Esophagus mucosa (tissue), 1 donor: Measurements from ENCODE around the gene CREBBP. TPM values are rescaled to one million over a fixed set of nuclear protein-coding genes. Genes with fewer than 3 reads are reported as not detected.

Experiments used
- ATAC-seq: fragments of 200-7000 bp; cut with Tn5 transposase; one replicate; pipeline ENCODE4 v1.9.1; 2020
- total RNA-seq: library from RNA; stranded (reverse); gene quantifications from one replicate; pipeline ENCODE4 v1.2.4, GENCODE V29; 2023
- donor health status: DM: yes; HTN: yes; CAD: no.

The CREBBP gene
- total RNA-seq, 1 donor from 2014 or later = 28.1 TPM

- ATAC-seq = peak; percentile 96
These were observed 87.3 kb downstream of the CREBBP start for GRCh38 chr16:3793161-3793576.

GRCh38 chr16:3792472-3793012, 88.0 kb downstream of the CREBBP start:
- ATAC-seq = peak; percentile 4

- ATAC-seq = no peak
These were observed 88.8 kb downstream of the CREBBP start for GRCh38 chr16:3791701-3792100.

GRCh38 chr16:3789375-3790099, 91.0 kb downstream of the CREBBP start:
- no peak for ATAC-seq

- ATAC-seq = no peak
These were observed 91.7 kb downstream of the CREBBP start for GRCh38 chr16:3788711-3789374.

GRCh38 chr16:3787924-3788661, 92.4 kb downstream of the CREBBP start:
- ATAC-seq = no peak

GRCh38 chr16:3785413-3785812, 95.1 kb downstream of the CREBBP start:
- no peak for ATAC-seq

- no peak for ATAC-seq
These were observed 97.0 kb downstream of the CREBBP start for GRCh38 chr16:3783516-3783915.

- ATAC-seq = no peak
These were observed 97.9 kb downstream of the CREBBP start for GRCh38 chr16:3782566-3782965.

- ATAC-seq = no peak
These were observed 99.1 kb downstream of the CREBBP start for GRCh38 chr16:3781421-3781820.

- ATAC-seq = peak; percentile 48
These were observed 99.9 kb downstream of the CREBBP start for GRCh38 chr16:3780570-3780969.

- ATAC-seq = no peak
These were observed 104.2 kb downstream of the CREBBP start for GRCh38 chr16:3776316-3776715.

- ATAC-seq = no peak
These were observed 105.7 kb downstream of the CREBBP start for GRCh38 chr16:3774819-3775218.

- no peak for ATAC-seq
These were observed 106.3 kb downstream of the CREBBP start for GRCh38 chr16:3774156-3774767.

- ATAC-seq = no peak
These were observed 106.8 kb downstream of the CREBBP start for GRCh38 chr16:3773663-3774062.

GRCh38 chr16:3771513-3771912, 109.0 kb downstream of the CREBBP start:
- ATAC-seq = no peak

GRCh38 chr16:3770530-3770929, 110.0 kb downstream of the CREBBP start:
- ATAC-seq = peak; percentile 27

- no peak for ATAC-seq
These were observed 110.6 kb downstream of the CREBBP start for GRCh38 chr16:3769942-3770341.

- ATAC-seq = no peak
These were observed 111.5 kb downstream of the CREBBP start for GRCh38 chr16:3769013-3769412.

GRCh38 chr16:3767333-3767986, 113.1 kb downstream of the CREBBP start:
- ATAC-seq = no peak

GRCh38 chr16:3766177-3766576, 114.3 kb downstream of the CREBBP start:
- ATAC-seq = no peak

GRCh38 chr16:3764409-3764808, 116.1 kb downstream of the CREBBP start:
- ATAC-seq = no peak
